Psoas muscle (tissue), 8 donors: ENCODE measurements around the gene TUBGCP4. TPM values are rescaled to one million over a fixed set of nuclear protein-coding genes. Genes with fewer than 3 reads are reported as not detected.

ENCODE experiments used
- ATAC-seq, 4 donors: fragments of 200-7000 bp; cut with Tn5 transposase; one replicate each; pipeline ENCODE4 v1.9.1; 2020; ENCODE audit warnings: moderate library complexity in 3 of 4, mild to moderate bottlenecking in 2 of 4
- DNase-seq, 2 donors: peaks; one replicate each; pipeline ENCODE4 v3.0.0-alpha.2; 2020
- H3K27ac ChIP-seq: fragments of 200-600 bp; one replicate; pipeline ENCODE4 v1.8.0; 2022
- H3K27me3 ChIP-seq, 3 donors: fragments of 200-600 bp in 1 of 3; one replicate each; pipeline versions ENCODE4 v1.6.1 to v1.8.0; 2013 to 2022; ENCODE audit warnings: low read length in 2 of 3, mild to moderate bottlenecking in 2 of 3, moderate library complexity in 1 of 3; ENCODE audit not compliant: insufficient read depth in 3 of 3
- H3K36me3 ChIP-seq, 2 donors: fragments of 200-600 bp in 1 of 2; one replicate each; pipeline versions ENCODE4 v1.6.1 to v1.8.0; 2013 to 2022; ENCODE audit warnings: low read depth in 1 of 2, mild to moderate bottlenecking in 1 of 2, moderate library complexity in 1 of 2; ENCODE audit not compliant: insufficient read depth in 1 of 2
- H3K4me1 ChIP-seq: fragments of 200-600 bp; one replicate; pipeline ENCODE4 v1.8.0; 2022
- H3K4me3 ChIP-seq: fragments of 200-600 bp; one replicate; pipeline ENCODE4 v1.8.0; 2022; ENCODE audit warnings: mild to moderate bottlenecking
- H3K9me3 ChIP-seq: fragments of 200-600 bp; one replicate; pipeline ENCODE4 v1.8.0; 2022
- CTCF ChIP-seq: fragments of 200-600 bp; IDR thresholded peaks from one replicate; pipeline ENCODE4 v1.8.0; 2022; ENCODE audit warnings: antibody characterized with exemption
- WGBS, 3 donors: extraction: QIAGEN DNeasy Blood & Tissue Kit; methylation state at CpG; one replicate each; pipeline versions ENCODE4 v1.1.6 to v1.1.7; 2013; 5-methylcytosine and 5-hydroxymethylcytosine counted together
- intact Hi-C, 2 donors: fragments of 100-400 bp; cut with DNase I; formaldehyde crosslinking; loops; one replicate each; pipeline versions ENCODE4 v1.11.0 to v1.14.2; 2022
- polyA plus RNA-seq, 3 donors: library from polyadenylated mRNA; stranded (reverse); fragments of 200-250 nt; gene quantifications; one replicate each; pipeline ENCODE4 v1.2.3, GENCODE V29; 2013
- total RNA-seq, 4 donors: library from RNA; stranded (reverse); fragmentation: NEBNext Ultra II Directional in 2 of 4; extraction: Animal tissue kit (Norgen Biotek cat#: 25700) in 2 of 4; gene quantifications; one replicate each; pipeline versions ENCODE4 v1.2.1 to v1.2.4, GENCODE V29; 2021 to 2023
- donor health status: healthy with polysubstance abuse.
- donor health status: DM: no; HTN: no; CAD: no; lungs with moderate emphysema.
- donor health status: Bipolar disorder and iron deficiency.
- donor health status: healthy.
- donor health status: DM: yes; HTN: yes; CAD: no.
- donor health status: DM: no; HTN: no; CAD: no.
- donor health status: DM: no; HTN: no; CAD: no.
- donor health status: DM: yes; HTN: yes; CAD: no.

The TUBGCP4 gene
- total and polyA plus RNA-seq, 7 donors, result 6.1 to 21.0 (median 12.8) TPM

GRCh38 chr15:43434446-43434845 lies 63.5 kb downstream of the TUBGCP4 start:
- no peak overlapping the region for H3K27ac ChIP-seq

GRCh38 chr15:43436395-43436794 lies 65.5 kb downstream of the TUBGCP4 start:
- Histone ChIP-seq H3K4me1 (peaks cover 11% of the 10 kb centered on the region), H3K27me3 (no peaks in the 10 kb centered on the region), H3K4me3 (no peak overlapping the region), H3K36me3 (peaks cover 6 to 62% of the 10 kb centered on the region in 2 donors), H3K9me3 (no peaks in the 10 kb centered on the region), H3K27ac (no peak overlapping the region)
- DNase-seq, result no peak
- 93 to 98% (median 97%) methylated on average over 7 of the region's 7 CpGs for WGBS, 3 donors
- intact Hi-C loops, result no loop called here
- TF ChIP-seq CTCF, result no peak
- ATAC-seq, result no peak

More at GRCh38 chr15:43434446-43434845, 63.5 kb downstream of the TUBGCP4 start:
- Histone ChIP-seq H3K4me3 (no peak overlapping the region), H3K27me3 (no peaks in the 10 kb centered on the region), H3K9me3 (no peaks in the 10 kb centered on the region), H3K36me3 (peaks cover 6 to 81% of the 10 kb centered on the region in 2 donors), H3K4me1 (no peaks in the 10 kb centered on the region)
- ATAC-seq, result no peak
- DNase-seq, result no peak
- intact Hi-C loops, result no loop called here
- TF ChIP-seq CTCF, result no peak

GRCh38 chr15:43439268-43439667 lies 68.4 kb downstream of the TUBGCP4 start:
- H3K36me3 ChIP-seq, result peaks cover 2 to 41% of the 10 kb centered on the region in 2 donors
- intact Hi-C loops, result no loop called here

GRCh38 chr15:43440721-43441281 lies 69.9 kb downstream of the TUBGCP4 start:
- 10 to 17% (median 13%) methylated on average over 4 of the region's 4 CpGs for WGBS, 3 donors

More at GRCh38 chr15:43439268-43439667, 68.4 kb downstream of the TUBGCP4 start:
- Histone ChIP-seq H3K27me3 (no peaks in the 10 kb centered on the region), H3K27ac (no peak overlapping the region), H3K4me3 (no peak overlapping the region), H3K4me1 (peaks cover 15% of the 10 kb centered on the region), H3K9me3 (no peaks in the 10 kb centered on the region)
- WGBS, 3 donors, result 87 to 88% (median 88%) methylated on average over 3 of the region's 3 CpGs
- DNase-seq, result no peak
- no peak for ATAC-seq
- TF ChIP-seq CTCF, result no peak

More at GRCh38 chr15:43440721-43441281, 69.9 kb downstream of the TUBGCP4 start:
- DNase-seq (no peak), ATAC-seq (peak; percentile 96 to 98 (median 97))
- peak; percentile 51 for TF ChIP-seq CTCF
- no peak overlapping the region for H3K4me3 ChIP-seq
- peak overlapping the region; percentile 75 for H3K27ac ChIP-seq
- intact Hi-C loops, result no loop called here
- H3K36me3 ChIP-seq, result peaks cover 2 to 43% of the 10 kb centered on the region in 2 donors
- H3K4me1 ChIP-seq, result peaks cover 15% of the 10 kb centered on the region
- no peaks in the 10 kb centered on the region for H3K9me3 ChIP-seq
- no peaks in the 10 kb centered on the region for H3K27me3 ChIP-seq
